Brain microvascular endothelial cell (primary cell): ENCODE results near the gene IGFBP6.

Experiments used
- DNase-seq: peaks from one replicate; pipeline ENCODE4 v3.0.0-alpha.2; 2020
- H3K27ac ChIP-seq: fragments of 250-450 bp; sonication (Bioruptor Pico); 2 replicates; pipeline ENCODE4 v1.5.1; 2020; ENCODE audit warnings: mild to moderate bottlenecking, moderate library complexity
- H3K27me3 ChIP-seq: fragments of 250-450 bp; sonication (Bioruptor Pico); replicated peaks from 2 replicates; pipeline ENCODE4 v1.5.1; 2020; ENCODE audit warnings: mild to moderate bottlenecking
- H3K36me3 ChIP-seq: fragments of 250-450 bp; sonication (Bioruptor Pico); replicated peaks from 2 replicates; pipeline ENCODE4 v1.5.1; 2020; ENCODE audit warnings: mild to moderate bottlenecking
- H3K4me3 ChIP-seq: 2 replicates; pipeline ENCODE4 v1.5.1; 2011; ENCODE audit warnings: low read depth, mild to moderate bottlenecking, control low read depth, low read length, moderate library complexity
- in situ Hi-C: cut with HindIII; loops from 2 replicates; pipeline ENCODE4 v1.10.0; 2017; ENCODE audit warnings: low sequenced_read_pairs, low pct_ligation_motif_present
- TF ChIP-seq, protein P1 (sequence below): IDR thresholded peaks from 2 replicates; pipeline ENCODE4 v1.5.1; 2011; ENCODE audit warnings: low read depth, mild to moderate bottlenecking, moderate library complexity, low read length, control low read depth, inconsistent platforms; ENCODE audit errors: missing control alignments

Gene IGFBP6

GRCh38 chr12:53062011-53062961, 35.2 kb upstream of the IGFBP6 start:
- peaks cover 67% of the 10 kb centered on the region for H3K36me3 ChIP-seq
- in situ Hi-C loops, result no loop called here
- no peak overlapping the region for H3K4me3 ChIP-seq
- no peaks in the 10 kb centered on the region for H3K27me3 ChIP-seq
- no peak overlapping the region for H3K27ac ChIP-seq
- no peak for DNase-seq
- TF ChIP-seq, protein P1, sequence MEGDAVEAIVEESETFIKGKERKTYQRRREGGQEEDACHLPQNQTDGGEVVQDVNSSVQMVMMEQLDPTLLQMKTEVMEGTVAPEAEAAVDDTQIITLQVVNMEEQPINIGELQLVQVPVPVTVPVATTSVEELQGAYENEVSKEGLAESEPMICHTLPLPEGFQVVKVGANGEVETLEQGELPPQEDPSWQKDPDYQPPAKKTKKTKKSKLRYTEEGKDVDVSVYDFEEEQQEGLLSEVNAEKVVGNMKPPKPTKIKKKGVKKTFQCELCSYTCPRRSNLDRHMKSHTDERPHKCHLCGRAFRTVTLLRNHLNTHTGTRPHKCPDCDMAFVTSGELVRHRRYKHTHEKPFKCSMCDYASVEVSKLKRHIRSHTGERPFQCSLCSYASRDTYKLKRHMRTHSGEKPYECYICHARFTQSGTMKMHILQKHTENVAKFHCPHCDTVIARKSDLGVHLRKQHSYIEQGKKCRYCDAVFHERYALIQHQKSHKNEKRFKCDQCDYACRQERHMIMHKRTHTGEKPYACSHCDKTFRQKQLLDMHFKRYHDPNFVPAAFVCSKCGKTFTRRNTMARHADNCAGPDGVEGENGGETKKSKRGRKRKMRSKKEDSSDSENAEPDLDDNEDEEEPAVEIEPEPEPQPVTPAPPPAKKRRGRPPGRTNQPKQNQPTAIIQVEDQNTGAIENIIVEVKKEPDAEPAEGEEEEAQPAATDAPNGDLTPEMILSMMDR, result no peak

DNA sequence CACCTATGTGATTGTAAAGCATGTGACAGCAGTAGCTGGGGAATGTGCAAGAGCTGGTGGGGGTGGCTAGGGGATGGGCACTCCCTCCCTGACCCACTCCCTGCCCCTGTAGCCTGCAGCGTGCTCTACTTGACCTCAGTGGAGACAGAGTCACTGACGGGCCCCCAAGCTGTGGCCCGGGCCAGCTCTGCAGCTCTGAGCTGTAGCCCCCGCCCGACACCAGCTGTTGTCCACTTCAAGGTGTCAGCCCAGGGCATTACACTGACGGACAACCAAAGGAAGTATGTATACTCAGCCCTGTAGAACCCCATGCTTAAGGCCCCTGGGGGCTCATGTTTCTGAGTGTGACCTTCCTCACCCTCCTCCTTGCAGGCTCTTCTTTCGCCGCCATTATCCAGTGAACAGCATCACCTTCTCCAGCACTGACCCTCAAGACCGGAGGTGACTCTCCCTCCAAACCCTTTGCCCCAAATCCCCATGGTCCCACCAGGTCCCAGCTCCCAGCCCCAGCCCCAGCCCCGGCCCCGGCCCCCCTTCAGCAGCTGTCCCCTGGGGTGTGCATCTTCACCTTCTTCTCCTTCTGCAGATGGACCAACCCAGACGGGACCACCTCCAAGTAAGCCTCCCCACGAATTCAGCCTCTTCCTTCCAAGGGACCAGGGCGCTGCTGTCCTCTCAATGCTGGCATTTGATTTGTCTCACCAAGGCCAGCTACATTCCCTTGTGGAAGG, 34.3 kb upstream of the IGFBP6 start:
- in situ Hi-C loops, result no loop called here

GRCh38 chr12:53063708-53064612, 33.5 kb upstream of the IGFBP6 start:
- no peaks in the 10 kb centered on the region for H3K27me3 ChIP-seq
- DNase-seq, result peak; percentile 69
- H3K27ac ChIP-seq, result peak overlapping the region; percentile 46
- no peak overlapping the region for H3K4me3 ChIP-seq
- peaks cover 58% of the 10 kb centered on the region for H3K36me3 ChIP-seq
- TF ChIP-seq, protein P1, result no peak
- in situ Hi-C loops, result no loop called here

More for the DNA sequence above, 34.3 kb upstream of the IGFBP6 start:
- no peak overlapping the region for H3K27ac ChIP-seq
- no peaks in the 10 kb centered on the region for H3K27me3 ChIP-seq
- DNase-seq, result no peak
- no peak overlapping the region for H3K4me3 ChIP-seq
- TF ChIP-seq, protein P1, result no peak
- H3K36me3 ChIP-seq, result peaks cover 59% of the 10 kb centered on the region

- Histone ChIP-seq H3K4me3 (no peak overlapping the region), H3K27me3 (no peaks in the 10 kb centered on the region), H3K27ac (peak overlapping the region; percentile 46), H3K36me3 (peaks cover 49% of the 10 kb centered on the region)
- TF ChIP-seq, protein P1, result no peak
- no peak for DNase-seq
- in situ Hi-C loops, result no loop called here
Measured at GRCh38 chr12:53064613-53065436, 32.6 kb upstream of the IGFBP6 start.

- Histone ChIP-seq H3K4me3 (no peak overlapping the region), H3K27me3 (no peaks in the 10 kb centered on the region), H3K36me3 (peaks cover 44% of the 10 kb centered on the region), H3K27ac (no peak overlapping the region)
- TF ChIP-seq, protein P1, result no peak
- in situ Hi-C loops, result no loop called here
- DNase-seq, result no peak
Measured at GRCh38 chr12:53065470-53065869, 32.0 kb upstream of the IGFBP6 start.
